HFFc6 (cell line): ENCODE measurements around the gene KRT33B. TPM values are rescaled to one million over a fixed set of nuclear protein-coding genes. Genes with fewer than 3 reads are reported as not detected.
"Not testable (repeated sequence)": the region's sequence is repeated elsewhere in the genome, so short reads cannot be mapped to it uniquely, and the experiment has no call there.

Experiments used
- DNase-seq: peaks from one replicate; pipeline ENCODE4 v3.0.0-alpha.2; 2018
- H3K27ac Mint-ChIP-seq: 2 replicates; pipeline ENCODE4 v1.8.0; 2020; ENCODE audit warnings: mild to moderate bottlenecking, mixed read lengths
- H3K27me3 Mint-ChIP-seq: 2 replicates; pipeline ENCODE4 v1.8.0; 2021; ENCODE audit warnings: mild to moderate bottlenecking, moderate library complexity, mixed read lengths; ENCODE audit not compliant: insufficient read depth
- H3K36me3 Mint-ChIP-seq: 2 replicates; pipeline ENCODE4 v1.8.0; 2021; ENCODE audit warnings: low read depth, mixed read lengths
- H3K4me1 Mint-ChIP-seq: 2 replicates; pipeline ENCODE4 v1.8.0; 2020; ENCODE audit warnings: low read depth, mixed read lengths
- H3K4me3 Mint-ChIP-seq: 2 replicates; pipeline ENCODE4 v1.8.0; 2020; ENCODE audit warnings: mild to moderate bottlenecking, moderate library complexity, mixed read lengths
- H3K9me3 Mint-ChIP-seq: 2 replicates; pipeline ENCODE4 v1.8.0; 2020; ENCODE audit warnings: mild to moderate bottlenecking, mixed read lengths
- total RNA-seq, 6 experiments: library from RNA; stranded (reverse); fragmentation: NEBNext Ultra II Directional; extraction: Animal tissue kit (Norgen Biotek cat#: 25700); gene quantifications; 2 replicates in 1 of 6; 3 replicates in 5 of 6; pipeline ENCODE4 v1.2.3, GENCODE V29; 2021
- TF ChIP-seq, protein P1 (sequence below): fragments of 200-600 bp; sonication (generic); IDR thresholded peaks from 2 replicates; pipeline ENCODE4 v1.5.0; 2021; ENCODE audit warnings: antibody characterized with exemption, mild to moderate bottlenecking

KRT33B gene
- total RNA-seq, 6 experiments from 2014 or later: 0.75 to 2.5 (median 0.96) TPM

DNA sequence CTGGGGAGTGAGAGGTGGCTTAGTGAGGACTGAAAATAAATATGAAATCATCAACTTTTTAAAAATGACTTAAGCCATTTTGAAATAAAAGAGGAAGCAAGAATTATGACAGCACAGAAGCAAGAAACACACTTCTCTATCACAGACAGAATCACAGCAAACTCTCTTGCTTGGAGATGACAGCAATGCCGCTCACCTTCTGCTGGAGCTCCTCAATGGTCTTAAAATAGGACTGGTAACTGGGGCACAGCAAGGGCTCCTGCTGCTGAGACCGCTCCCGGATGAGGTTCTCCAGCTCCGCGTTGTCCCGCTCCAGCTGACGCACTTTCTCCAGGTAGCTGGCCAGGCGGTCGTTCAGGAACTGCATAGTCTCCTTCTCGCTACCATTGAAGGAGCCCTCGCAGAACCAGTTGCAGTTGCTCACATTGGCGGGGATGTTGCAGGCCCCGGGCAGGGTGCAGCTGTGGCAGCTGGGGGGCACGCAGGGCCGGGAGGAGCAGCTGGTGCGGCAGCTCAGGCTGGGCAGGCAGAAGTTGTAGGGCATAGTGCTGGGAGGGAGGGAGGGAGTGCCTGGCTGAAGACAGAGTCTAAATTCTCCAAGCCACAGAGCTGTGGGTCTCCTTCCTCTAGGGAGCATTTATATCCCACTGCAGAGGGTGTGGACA is 27.5 kb upstream of the KRT33B start, which contains the start of gene KRT31:
Gene KRT31, minus strand, starts transcription at position 613 of the 665 bp plus-strand sequence. Its CDS starts 69 bp downstream, at position 544.
- Mint-ChIP-seq H3K36me3 (no peaks in the 10 kb centered on the region), H3K4me3 (no peak within 1 kb of the TSS), H3K9me3 (no peaks in the 10 kb centered on the region), H3K27me3 (peaks cover 3% of the 10 kb centered on the region), H3K27ac (no peak within 1 kb of the TSS), H3K4me1 (peaks cover 48% of the 10 kb centered on the region)
- TF ChIP-seq, protein P1, sequence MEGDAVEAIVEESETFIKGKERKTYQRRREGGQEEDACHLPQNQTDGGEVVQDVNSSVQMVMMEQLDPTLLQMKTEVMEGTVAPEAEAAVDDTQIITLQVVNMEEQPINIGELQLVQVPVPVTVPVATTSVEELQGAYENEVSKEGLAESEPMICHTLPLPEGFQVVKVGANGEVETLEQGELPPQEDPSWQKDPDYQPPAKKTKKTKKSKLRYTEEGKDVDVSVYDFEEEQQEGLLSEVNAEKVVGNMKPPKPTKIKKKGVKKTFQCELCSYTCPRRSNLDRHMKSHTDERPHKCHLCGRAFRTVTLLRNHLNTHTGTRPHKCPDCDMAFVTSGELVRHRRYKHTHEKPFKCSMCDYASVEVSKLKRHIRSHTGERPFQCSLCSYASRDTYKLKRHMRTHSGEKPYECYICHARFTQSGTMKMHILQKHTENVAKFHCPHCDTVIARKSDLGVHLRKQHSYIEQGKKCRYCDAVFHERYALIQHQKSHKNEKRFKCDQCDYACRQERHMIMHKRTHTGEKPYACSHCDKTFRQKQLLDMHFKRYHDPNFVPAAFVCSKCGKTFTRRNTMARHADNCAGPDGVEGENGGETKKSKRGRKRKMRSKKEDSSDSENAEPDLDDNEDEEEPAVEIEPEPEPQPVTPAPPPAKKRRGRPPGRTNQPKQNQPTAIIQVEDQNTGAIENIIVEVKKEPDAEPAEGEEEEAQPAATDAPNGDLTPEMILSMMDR: no peak
- DNase-seq: no peak

DNA sequence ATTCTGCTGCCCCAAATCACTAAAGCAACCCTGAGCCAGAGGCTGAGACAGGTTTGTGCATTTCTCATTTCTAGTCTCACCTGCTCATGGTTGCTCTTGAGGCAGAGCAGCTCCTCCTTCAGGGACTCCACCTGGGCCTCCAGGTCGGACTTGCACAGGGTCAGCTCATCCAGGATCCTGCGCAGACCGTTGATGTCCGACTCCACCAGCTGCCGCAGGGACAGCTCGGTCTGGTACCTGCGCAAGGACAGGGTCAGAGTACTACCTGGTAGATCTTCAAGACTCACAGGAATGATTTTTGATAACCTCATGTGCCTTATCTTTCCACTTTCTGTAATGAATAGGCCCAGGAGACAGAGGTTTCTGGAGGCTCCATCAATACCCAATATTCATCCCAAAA is 26.7 kb upstream of the KRT33B start:
- peaks cover 3% of the 10 kb centered on the region for H3K27me3 Mint-ChIP-seq
- no peak for DNase-seq
- H3K36me3 Mint-ChIP-seq: no peaks in the 10 kb centered on the region
- no peak overlapping the region for H3K4me3 Mint-ChIP-seq
- TF ChIP-seq, protein P1: no peak
- H3K9me3 Mint-ChIP-seq: no peaks in the 10 kb centered on the region
- peaks cover 52% of the 10 kb centered on the region for H3K4me1 Mint-ChIP-seq
- no peak overlapping the region for H3K27ac Mint-ChIP-seq

DNA sequence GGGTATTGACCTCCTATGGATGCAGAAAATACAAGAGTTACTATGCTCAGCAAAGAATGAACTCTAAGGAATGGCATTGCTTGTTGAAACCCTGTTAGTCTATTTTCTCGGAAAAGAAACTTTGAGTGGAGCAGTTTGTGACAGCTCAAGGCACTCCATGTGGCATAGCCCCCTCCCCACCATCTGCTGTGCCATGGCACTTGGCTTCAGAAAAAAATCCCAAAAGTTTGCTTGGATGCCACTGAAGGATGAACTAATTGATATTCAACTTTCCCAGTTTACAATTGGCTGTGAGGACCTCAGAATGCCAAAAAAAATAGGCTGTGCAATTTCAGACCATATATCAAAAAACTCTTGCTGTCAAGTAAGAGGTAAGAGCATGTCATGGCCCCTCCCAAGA is 26.0 kb upstream of the KRT33B start:
- Mint-ChIP-seq H3K36me3 (no peaks in the 10 kb centered on the region), H3K4me1 (peaks cover 52% of the 10 kb centered on the region), H3K27ac (no peak overlapping the region), H3K27me3 (peaks cover 3% of the 10 kb centered on the region), H3K4me3 (no peak overlapping the region), H3K9me3 (no peaks in the 10 kb centered on the region)
- TF ChIP-seq, protein P1: no peak
- no peak for DNase-seq

DNA sequence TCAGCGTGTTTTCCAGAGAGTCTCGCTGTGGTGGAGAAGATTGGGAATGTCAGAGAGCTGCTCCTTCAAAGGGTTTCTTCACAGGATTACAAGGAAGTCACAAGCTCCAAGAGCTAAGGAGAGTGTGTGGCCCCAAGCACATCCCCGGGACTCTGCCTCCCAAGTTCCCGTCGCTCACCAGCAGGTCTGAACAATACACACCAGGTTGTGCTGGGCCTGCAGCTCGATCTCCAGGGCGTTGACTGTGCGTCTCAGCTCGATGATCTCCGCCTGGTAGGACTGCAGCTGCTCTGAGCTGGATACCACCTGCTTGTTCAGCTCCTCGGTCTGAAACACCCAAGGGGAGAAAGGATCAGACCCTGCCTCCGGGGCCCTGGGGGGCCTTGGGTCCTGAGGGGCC is 25.4 kb upstream of the KRT33B start:
- H3K27me3 Mint-ChIP-seq, H3K36me3 Mint-ChIP-seq, H3K27ac Mint-ChIP-seq, DNase-seq, H3K4me3 Mint-ChIP-seq, H3K9me3 Mint-ChIP-seq: not testable (repeated sequence)
- peaks cover 52% of the 10 kb centered on the region for H3K4me1 Mint-ChIP-seq

DNA sequence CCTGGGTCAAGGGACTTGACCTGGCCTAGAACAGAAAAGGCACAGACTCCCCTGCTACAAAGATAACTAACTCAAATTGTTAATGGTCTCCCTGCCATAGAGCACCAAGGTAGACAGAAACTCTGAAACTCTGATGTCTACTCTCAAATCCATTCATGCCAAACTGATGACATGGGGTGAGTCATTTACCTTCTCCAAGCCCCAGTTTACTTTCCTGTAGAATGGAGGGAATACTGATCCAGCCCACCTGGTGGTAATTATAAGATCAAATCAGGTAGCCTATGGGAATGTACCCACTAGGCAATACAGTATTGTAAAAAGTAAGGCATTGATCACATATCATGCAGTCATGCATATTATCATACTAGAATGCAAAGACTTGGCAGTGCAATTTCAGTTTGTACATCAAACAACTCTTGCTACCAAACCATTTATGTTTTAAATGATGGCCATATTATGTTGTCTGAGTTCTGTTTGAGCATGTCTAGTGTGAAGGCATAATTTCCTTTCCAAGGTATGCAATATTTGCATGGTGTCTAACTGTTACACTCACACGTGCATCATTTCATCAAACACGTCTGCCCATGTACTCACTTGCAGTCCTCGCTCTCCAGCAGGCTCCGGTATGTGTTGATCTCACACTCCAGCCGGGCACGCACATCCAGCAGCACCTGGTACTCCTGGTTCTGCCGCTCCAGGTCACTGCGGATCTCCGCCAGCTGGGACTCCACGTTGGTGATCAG is 24.8 kb upstream of the KRT33B start:
- TF ChIP-seq, protein P1: no peak
- no peaks in the 10 kb centered on the region for H3K36me3 Mint-ChIP-seq
- H3K4me1 Mint-ChIP-seq: peaks cover 50% of the 10 kb centered on the region
- H3K27me3 Mint-ChIP-seq: no peaks in the 10 kb centered on the region; the same call in none of the 2 replicates
- H3K27ac Mint-ChIP-seq: no peak overlapping the region
- no peak for DNase-seq
- no peak overlapping the region for H3K4me3 Mint-ChIP-seq
- no peaks in the 10 kb centered on the region for H3K9me3 Mint-ChIP-seq

DNA sequence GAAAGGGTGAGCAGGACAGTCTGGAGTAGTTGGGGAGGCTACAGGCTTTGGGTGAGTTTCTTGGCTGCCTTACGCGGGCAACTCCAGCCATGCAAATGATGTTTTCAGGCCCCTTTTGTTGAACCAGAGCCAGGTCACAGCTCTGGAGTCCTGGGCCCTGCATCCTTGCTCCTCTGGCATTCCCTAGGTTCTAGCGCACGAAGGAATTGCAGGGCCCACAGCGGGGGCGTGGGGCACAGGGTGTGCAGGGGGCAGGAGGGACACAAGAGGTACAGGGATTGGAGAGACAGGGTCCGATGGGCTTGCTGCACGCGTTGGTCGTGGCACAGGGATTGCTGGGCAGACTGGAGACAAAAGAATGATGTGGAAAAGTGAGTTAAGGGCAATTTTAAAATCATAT is 24.2 kb upstream of the KRT33B start:
- no peaks in the 10 kb centered on the region for H3K9me3 Mint-ChIP-seq
- no peak overlapping the region for H3K27ac Mint-ChIP-seq

More for the DNA sequence above, 24.2 kb upstream of the KRT33B start:
- TF ChIP-seq, protein P1: no peak
- Mint-ChIP-seq H3K4me1 (peaks cover 52% of the 10 kb centered on the region), H3K27me3 (no peaks in the 10 kb centered on the region; the same call in none of the 2 replicates), H3K4me3 (no peak overlapping the region), H3K36me3 (no peaks in the 10 kb centered on the region)
- no peak for DNase-seq
